Suppressor macrophage treated with lipopolysaccharide for 1 hour (primary cell): ENCODE measurements around the gene DHX32.

Experiments
- DNase-seq, 3 donors: peaks; one replicate each; pipeline ENCODE4 v3.0.0-alpha.2; 2020 to 2022

The DHX32 gene

GRCh38 chr10:125846894-125847293 lies 34.2 kb downstream of the DHX32 start:
- no peak for DNase-seq

GRCh38 chr10:125845617-125846016 lies 35.5 kb downstream of the DHX32 start:
- no peak for DNase-seq

- DNase-seq = no peak
Observed at GRCh38 chr10:125844751-125845221, 36.3 kb downstream of the DHX32 start.

GRCh38 chr10:125843603-125844329 lies 37.3 kb downstream of the DHX32 start:
- no peak for DNase-seq

GRCh38 chr10:125840955-125841354 lies 40.1 kb downstream of the DHX32 start:
- DNase-seq = no peak

GRCh38 chr10:125840406-125840805 lies 40.7 kb downstream of the DHX32 start:
- DNase-seq = no peak

GRCh38 chr10:125838802-125839575 lies 42.1 kb downstream of the DHX32 start:
- DNase-seq = no peak

- no peak for DNase-seq
Observed at GRCh38 chr10:125836746-125837145, 44.3 kb downstream of the DHX32 start.

- DNase-seq = no peak
Observed at GRCh38 chr10:125828311-125828710, 52.8 kb downstream of the DHX32 start.

- peak in 1 of 3 donors; percentile 14 for DNase-seq
Observed at GRCh38 chr10:125827133-125827532, 54.0 kb downstream of the DHX32 start.

- DNase-seq = no peak
Observed at GRCh38 chr10:125824736-125825135, 56.4 kb downstream of the DHX32 start.

GRCh38 chr10:125823663-125824251 lies 57.3 kb downstream of the DHX32 start:
- peak in 2 of 3 donors; percentile 3 to 12 for DNase-seq

GRCh38 chr10:125822878-125823662 lies 58.0 kb downstream of the DHX32 start, which contains the start of the genes BCCIP and UROS:
BCCIP (plus strand) TSS chr10:125823546; CDS start chr10:125823558, 12 bp downstream.
UROS (minus strand) TSS chr10:125823258; CDS start chr10:125816499, 6,759 bp downstream.
- DNase-seq = peak; percentile 95 to 98 (median 97)

- DNase-seq = peak in 1 of 3 donors; percentile 10
Observed at GRCh38 chr10:125820701-125821100, 60.4 kb downstream of the DHX32 start.

GRCh38 chr10:125817337-125817946 lies 63.6 kb downstream of the DHX32 start:
- no peak for DNase-seq

GRCh38 chr10:125816548-125816947 lies 64.5 kb downstream of the DHX32 start:
- DNase-seq = no peak

GRCh38 chr10:125815764-125816163 lies 65.3 kb downstream of the DHX32 start:
- DNase-seq = no peak

GRCh38 chr10:125812128-125812750 lies 68.9 kb downstream of the DHX32 start:
- DNase-seq = no peak

- no peak for DNase-seq
Observed at GRCh38 chr10:125811251-125811650, 69.8 kb downstream of the DHX32 start.

- DNase-seq = no peak
Observed at GRCh38 chr10:125808047-125808446, 73.0 kb downstream of the DHX32 start.

GRCh38 chr10:125802739-125803138 lies 78.4 kb downstream of the DHX32 start:
- DNase-seq = no peak

- DNase-seq = no peak
Observed at GRCh38 chr10:125802131-125802530, 79.0 kb downstream of the DHX32 start.
